DND-41 (cell line): ENCODE results near the gene REV3L.

Source experiments
- CTCF ChIP-seq: IDR thresholded peaks from 2 replicates; pipeline ENCODE4 v1.5.1; 2012; ENCODE audit warnings: borderline replicate concordance, low read length, moderate library complexity, mild to moderate bottlenecking; ENCODE audit not compliant: poor library complexity, severe bottlenecking; ENCODE audit errors: extremely low read depth
- EZH2 ChIP-seq: IDR thresholded peaks from 3 replicates; pipeline ENCODE4 v1.6.1; 2012; ENCODE audit warnings: borderline replicate concordance, low read depth, mild to moderate bottlenecking, moderate library complexity, low read length, inconsistent platforms; ENCODE audit not compliant: severe bottlenecking

DNA sequence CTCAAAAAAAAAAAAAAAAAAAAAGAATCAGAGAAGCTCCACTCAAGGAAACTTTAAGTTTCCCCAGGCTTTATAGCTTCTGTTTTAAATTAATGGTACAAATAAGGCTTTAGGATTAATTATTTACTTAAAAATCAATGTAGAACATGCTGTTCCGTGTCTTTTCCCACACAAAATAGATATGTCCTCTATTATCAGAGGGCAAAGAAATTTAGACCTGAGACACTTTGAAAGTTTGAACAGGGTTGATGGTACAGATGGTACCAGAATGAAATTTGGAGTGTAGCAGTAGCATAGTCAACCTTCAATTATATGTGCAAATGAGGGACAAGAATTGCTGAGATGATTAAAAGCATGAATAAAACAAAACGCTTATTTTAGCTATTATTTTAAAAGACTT is 32.2 kb upstream of the REV3L start:
- TF ChIP-seq CTCF (no peak), EZH2 (no peak)
